Measurements from ENCODE around the gene MIOS.

The MIOS gene

DNA sequence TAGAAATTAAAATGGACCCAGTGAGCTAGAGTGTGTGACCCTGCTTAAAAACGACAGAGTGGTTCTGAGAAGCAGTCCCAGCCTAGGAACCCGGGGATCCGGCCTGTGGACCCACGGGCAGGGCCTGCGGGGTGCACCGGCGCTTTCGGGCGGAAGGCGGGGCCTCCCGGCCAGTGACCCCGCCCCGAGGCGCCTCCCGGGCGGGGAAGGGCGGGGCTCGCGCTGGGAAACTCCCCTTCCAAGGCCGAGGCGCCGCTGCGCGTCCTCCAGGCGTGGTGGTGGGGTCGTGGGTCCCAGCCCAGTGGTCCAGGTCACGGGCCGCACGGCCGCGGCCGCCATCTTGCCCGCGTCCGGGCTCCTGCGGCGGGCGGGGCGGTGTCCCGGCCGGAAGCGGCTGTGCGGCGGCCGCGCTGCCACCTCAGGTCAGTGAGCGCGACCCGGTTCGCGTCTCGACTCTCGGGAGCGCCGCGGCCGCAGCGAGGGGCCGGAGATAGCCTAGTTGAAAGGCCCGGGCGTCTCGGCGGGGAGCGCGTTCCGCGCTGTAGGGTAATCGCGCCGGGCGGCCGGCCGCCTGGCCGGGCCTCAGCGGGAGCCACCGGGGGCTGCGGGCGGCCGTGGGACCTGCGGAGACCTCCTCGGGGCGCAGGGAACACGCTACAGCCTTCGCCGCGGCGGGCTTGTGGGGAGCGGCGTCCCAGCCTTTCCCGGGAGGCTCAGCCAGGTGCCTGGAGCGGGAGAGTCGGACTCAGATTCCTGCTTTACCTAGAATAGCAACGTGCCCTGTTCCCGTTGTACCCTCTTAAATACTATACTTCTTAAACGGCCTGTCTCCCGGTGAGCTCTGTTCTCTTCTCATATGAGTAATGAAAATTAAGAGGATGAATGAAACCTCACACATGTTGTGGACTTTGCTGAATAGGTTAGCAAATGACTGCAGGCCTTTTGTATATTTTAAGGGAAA lies at the start of gene MIOS:
MIOS (plus strand) TSS at position 234 of the 961 bp plus-strand sequence. CDS start 5,592 bp downstream, outside the sequence.
- DNase-seq (ENCODE audit: low read depth in 2 of 2) = peak; percentile 66 to 71

- DNase-seq (ENCODE audit: low read depth in 2 of 2) = no peak
Observed at GRCh38 chr7:7517754-7518153, 48.9 kb upstream of the MIOS start.

DNA sequence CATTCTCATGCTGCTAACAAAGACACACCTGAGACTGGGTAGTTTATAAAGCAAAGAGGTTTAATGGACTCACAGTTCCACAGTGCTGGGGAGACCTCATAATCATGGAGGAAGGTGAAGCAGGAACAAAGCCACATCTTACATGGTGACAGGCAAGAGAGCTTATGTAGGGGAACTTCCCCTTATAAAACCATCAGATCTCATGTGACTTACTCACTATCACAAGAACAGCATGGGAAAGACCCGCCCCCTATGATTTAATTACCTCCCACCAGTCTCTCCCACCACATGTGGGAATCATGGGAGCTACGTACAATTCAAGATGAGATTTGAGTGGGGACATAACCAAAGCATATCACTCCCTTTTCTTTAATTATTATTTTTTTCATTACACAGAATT lies 47.6 kb upstream of the MIOS start:
- DNase-seq (ENCODE audit: low read depth in 2 of 2) = no peak

GRCh38 chr7:7519528-7519927 lies 47.2 kb upstream of the MIOS start:
- no peak for DNase-seq (ENCODE audit: low read depth in 2 of 2)

DNA sequence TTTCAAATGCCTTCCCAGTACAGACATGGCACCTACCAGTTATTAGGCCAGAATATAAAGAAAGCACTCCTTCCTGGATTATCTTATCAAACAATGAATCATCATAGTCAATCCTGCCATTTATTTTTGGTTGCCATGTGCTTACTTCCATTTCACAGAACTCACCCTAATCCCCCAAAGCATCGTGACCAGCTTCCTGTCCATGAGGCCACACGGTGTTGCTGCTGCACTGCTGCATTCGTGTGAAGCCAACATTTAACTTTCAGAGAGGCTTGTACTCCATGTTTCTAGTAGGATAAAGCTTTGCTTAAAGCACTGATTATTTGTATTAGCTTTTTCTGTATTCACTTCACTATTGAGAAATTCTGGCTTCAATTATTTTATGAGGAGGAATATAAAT lies 45.4 kb upstream of the MIOS start:
- no peak for DNase-seq (ENCODE audit: low read depth in 2 of 2)

- DNase-seq (ENCODE audit: low read depth in 2 of 2) = no peak
Observed at GRCh38 chr7:7522421-7522820, 44.3 kb upstream of the MIOS start.

DNA sequence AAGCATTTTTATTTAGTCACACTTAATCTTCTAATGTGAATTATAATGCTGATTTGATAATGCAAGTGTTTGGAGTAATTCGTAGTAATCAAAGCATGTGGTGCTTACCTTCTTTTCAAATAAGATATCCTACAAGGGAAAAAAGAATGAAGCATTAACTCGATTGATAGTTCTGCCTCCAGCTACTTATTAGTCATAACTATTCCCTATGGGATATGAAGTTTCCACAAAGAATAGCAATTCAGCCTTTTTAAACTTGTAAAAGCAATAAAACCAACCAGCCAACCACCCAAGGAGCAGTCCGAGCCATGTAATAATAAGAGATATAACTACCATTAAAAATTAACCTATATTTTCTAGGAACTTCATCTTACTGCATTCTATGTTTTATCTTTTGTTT lies 42.6 kb upstream of the MIOS start:
- DNase-seq (ENCODE audit: low read depth in 2 of 2) = no peak

- DNase-seq (ENCODE audit: low read depth in 2 of 2) = no peak
Observed at GRCh38 chr7:7526006-7526405, 40.7 kb upstream of the MIOS start.

DNA sequence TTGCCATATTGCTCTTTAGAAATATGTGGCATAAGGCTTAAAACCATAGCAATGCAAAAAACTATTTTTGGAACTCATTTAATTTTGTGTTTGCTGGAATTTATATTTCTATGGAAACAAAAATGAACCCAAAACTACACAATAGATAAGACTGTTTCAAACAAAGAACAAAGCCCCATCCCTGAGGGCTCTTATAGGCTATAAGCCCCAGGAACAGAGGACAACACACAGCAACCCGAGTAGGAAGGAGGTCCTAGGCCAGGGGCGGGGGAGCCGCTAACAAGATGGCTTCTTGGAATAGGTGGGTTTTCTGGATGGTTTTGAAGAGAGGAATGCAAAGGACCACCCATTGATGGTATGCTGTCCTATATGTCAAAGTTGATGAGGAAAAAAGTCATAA lies 39.6 kb upstream of the MIOS start:
- no peak for DNase-seq (ENCODE audit: low read depth in 2 of 2)

DNA sequence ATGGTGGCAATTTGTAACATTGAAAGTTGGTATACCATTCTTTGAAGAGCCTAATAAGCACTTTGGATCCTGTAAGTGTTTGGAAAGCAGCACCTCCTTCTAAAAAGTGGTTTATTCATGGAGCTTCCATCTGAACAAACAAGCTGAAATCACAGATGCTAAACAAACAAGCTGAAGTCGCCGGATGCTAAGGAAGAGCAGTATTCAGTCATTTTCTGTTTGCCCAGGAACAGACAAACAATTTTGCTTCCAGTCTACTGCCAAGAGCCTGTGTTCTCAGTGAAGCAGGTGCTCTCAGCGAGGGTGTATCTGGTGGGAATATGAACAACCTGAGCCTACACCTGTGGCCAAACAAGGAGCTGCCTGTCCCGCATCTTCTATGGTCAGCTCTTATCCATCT lies 37.4 kb upstream of the MIOS start:
- no peak for DNase-seq (ENCODE audit: low read depth in 2 of 2)

DNA sequence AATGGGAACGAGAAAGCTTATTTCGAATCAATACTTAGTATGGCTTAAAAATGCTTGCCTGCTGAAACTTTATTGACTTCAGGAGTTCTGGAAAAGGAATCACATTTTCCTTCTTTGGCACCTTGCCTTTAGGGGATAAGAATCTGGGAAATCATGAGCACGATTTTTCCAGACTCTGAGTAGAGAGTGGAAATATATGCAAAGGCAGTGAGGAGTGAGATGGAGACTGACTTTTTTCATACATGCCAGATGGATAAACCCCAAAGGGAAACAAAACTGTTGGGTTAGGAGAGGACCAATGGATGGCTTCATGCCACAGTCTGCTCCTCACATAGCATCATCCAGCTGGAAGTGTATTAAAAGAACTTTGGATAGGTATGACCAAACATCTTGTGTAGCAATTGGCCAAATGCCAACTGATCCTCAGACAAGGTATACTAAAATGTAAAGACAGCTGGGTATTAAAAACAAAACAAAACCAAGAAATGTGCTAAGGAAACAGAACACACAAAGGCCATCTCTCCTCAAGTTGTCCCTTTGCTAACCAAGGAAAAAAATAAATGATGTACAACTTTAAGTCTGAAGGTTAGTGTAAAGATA lies 32.8 kb upstream of the MIOS start:
- no peak for DNase-seq (ENCODE audit: low read depth in 2 of 2)

DNA sequence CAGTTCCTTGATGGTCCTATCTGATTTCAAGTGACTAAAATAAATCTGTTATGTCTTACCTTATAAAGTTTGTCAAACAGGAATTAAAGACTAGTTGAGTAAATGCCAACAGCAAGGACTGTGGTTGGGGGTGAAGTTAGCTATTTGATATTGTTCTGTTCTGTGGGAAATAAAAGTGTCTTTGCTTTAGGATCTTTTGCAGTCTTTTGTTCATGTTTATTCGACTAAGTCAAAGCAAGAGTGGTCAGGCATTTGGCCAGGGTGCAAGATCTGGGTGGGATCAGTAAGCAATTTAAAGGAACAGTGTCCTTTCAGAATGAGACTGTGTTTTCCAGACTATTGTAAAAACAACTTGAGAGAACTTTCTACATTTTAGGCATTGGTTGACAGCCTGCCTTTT lies 31.0 kb upstream of the MIOS start, which contains the start of gene COL28A1:
COL28A1 (minus strand) TSS at position 183 of the 400 bp plus-strand sequence. CDS start 2,998 bp downstream, outside the sequence.
- no peak for DNase-seq (ENCODE audit: low read depth in 2 of 2)

GRCh38 chr7:7536396-7537019 lies 30.2 kb upstream of the MIOS start:
- DNase-seq (ENCODE audit: low read depth in 2 of 2) = no peak

DNA sequence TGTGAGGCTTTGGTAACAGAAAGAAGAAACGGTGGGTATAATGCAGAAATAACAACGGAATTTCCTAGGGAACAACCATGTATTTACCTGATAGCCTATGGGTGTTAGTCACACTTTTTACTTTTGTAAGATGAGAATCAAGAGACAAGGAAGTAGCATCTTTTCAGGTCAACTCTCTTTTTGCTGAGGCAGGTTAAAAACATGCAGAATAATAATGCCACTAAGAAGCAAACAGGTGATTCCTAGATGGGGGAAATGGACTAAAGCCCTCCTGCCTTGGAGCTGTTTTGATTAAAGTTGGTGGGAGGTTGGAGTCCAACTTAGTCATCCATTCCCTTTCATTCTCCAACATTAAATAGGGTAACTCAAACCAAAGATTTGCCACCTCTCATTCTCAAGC lies 29.0 kb upstream of the MIOS start:
- DNase-seq (ENCODE audit: low read depth in 2 of 2) = no peak

- DNase-seq (ENCODE audit: low read depth in 2 of 2) = no peak
Observed at GRCh38 chr7:7539152-7539551, 27.5 kb upstream of the MIOS start.

DNA sequence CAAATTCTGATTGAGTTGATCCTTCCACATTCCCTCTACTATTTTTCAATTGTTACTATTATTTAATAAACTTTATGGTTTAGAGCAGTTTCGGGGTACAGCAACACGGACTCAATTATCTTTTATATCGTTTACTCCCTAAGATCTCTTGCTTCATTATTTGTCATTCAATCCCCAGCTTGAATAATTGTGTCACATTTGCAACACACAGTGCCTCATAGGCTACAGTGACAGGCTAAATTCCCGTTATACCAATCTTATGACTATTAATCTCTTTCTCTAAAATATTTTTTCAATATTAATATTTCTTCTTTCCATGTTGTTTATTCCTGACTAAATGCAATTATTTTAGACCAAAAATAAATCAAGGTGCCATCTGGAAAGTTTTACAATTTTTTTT lies 27.0 kb upstream of the MIOS start:
- DNase-seq (ENCODE audit: low read depth in 2 of 2) = no peak

- DNase-seq (ENCODE audit: low read depth in 2 of 2) = no peak
Observed at GRCh38 chr7:7542251-7542835, 24.3 kb upstream of the MIOS start.

- no peak for DNase-seq (ENCODE audit: low read depth in 2 of 2)
Observed at GRCh38 chr7:7548407-7548806, 18.3 kb upstream of the MIOS start.

DNA sequence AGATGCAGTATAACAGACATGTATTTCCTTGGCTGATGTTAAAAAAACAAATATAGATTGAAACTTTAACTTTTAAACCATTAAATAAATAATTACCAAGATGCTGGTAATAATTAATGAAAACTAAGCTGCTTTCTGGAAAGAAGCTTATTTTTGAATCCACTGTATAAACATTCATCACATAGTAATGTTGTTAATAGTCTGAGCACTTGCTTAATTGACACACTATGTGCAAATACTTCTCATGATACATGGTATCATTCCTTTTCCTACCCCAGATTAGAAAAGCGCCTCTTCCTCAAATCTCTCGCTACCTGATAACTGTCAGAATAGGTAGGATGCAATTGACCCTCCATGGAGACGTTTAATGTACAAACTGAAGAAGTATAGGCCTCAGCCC lies 16.0 kb upstream of the MIOS start:
- DNase-seq (ENCODE audit: low read depth in 2 of 2) = no peak

GRCh38 chr7:7552199-7552598 lies 14.5 kb upstream of the MIOS start:
- DNase-seq (ENCODE audit: low read depth in 2 of 2) = no peak

- DNase-seq (ENCODE audit: low read depth in 2 of 2) = no peak
Observed at GRCh38 chr7:7553386-7553785, 13.3 kb upstream of the MIOS start.

- DNase-seq (ENCODE audit: low read depth in 2 of 2) = no peak
Observed at GRCh38 chr7:7554021-7554432, 12.7 kb upstream of the MIOS start.

Measured in stimulated activated CD8-positive, alpha-beta memory T cell treated with anti-CD3 and anti-CD28 coated beads, Interleukin-15, amount 100 ng/mL, for 4 hours (primary cell).